Measurements from ENCODE around the gene GRAMD4.
A peak's percentile ranks its signal among the peaks of the same experiment; 100 is the strongest.

The GRAMD4 gene

DNA sequence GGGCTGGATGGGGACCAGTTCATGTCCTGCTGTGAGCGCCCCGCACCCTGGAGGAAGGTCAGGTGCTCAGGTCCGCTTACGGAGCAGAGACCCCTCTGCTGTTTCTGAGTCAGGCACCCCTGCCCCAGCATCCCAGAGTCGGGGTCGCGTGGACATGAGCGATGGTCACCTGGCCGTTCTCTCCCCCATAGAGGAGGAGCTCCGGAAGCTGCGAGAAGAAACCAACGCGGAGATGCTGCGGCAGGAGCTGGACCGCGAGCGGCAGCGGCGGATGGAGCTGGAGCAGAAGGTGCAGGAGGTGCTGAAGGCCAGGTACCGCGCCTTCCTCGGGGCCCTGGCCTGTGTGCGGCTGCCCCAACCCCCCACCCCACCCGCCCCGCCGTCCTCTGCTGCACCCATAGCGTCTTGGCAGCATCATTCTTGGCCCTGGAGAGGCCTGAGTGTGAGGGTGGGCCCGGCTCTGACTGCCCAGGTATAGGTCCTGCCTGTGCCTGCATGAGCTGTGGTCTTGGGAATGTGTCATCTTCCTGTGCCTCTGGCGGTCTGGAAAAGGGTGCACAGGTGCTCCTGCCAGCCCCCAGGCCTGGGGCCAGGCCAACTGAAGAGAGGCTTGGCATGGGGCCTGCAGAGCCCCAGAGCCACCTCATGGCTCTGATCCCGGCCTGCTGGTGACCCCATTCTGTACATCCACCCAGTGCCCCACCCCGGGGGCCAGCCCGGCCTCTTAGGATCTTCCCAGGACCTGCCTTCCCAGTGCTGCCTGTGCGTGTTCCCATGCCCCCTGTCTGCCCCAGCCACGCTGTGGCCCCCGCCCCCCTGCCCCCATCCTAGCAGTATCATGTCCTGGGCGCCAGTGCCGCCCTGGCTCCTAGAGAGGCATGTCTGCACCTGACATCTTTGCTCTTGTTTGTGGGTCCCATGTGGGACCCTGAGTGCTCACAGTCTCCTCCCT, 38.1 kb downstream of the GRAMD4 start:
- DNase-seq: no peak

DNA sequence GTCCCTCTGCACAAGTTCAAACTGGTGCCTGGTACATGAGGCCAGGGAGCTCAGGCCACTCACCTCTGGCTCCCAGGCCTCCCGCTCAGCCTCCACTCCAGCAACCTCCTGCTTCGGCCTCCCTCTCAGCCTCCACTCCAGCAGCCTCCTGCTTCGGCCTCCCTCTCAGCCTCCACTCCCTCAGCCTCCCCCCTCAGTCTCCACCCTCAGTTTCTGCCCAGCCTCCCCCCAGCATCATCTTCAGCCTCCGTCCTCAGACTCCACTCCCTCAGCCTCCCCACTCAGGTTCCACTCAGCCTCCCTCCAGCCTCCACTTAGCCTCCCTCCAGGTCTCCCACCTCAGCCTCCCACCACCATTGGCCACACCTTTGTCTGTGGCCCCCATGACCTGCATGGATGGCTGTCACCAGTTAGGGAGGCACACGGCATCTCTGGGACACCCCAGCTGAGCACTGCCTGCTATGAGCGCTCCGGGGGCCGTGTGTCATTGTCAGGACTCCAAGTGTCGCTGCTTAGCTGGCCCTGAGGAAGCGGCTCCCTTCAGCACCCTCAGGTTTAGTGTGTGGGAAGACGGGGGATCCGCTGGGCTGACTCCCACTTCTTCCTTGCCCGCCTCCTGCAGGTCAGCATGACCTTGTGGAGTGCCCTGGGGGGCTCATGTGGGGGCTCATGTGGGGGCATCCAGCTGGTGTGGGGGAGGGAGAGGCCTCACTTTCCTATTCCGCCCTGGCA, 39.0 kb downstream of the GRAMD4 start:
- no peak for DNase-seq

GRCh38 chr22:46659791-46660186, 39.6 kb downstream of the GRAMD4 start:
- no peak for DNase-seq

DNA sequence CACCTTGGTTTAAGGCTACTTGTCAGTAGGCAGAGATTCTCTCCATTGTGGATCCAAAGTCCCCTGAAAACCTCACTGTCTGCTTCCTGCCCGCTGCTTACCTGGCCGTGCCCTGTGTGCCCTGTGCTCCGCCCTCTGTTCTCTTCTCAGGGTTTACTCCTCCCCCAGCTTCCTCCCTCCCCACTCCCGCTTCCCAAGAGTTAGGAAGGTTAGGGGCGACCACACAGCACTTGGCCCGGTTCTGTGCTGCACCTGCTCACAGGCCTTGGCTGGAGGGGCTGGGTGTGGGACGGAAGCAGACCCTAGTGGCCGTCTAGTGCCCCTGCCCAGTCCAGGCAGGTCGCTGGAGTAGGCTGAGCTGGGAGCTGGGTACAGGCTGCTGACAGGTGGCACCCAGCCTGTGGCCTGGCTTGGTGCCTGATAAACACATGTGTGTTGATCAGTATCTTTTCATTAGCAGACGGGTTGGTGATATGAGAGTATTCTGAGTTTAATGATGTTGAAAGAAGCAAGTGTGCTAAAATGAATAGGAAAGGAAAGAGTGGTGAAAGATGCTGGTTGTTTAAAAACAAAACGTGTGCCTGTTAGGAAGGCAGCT, 40.5 kb downstream of the GRAMD4 start:
- no peak for DNase-seq

DNA sequence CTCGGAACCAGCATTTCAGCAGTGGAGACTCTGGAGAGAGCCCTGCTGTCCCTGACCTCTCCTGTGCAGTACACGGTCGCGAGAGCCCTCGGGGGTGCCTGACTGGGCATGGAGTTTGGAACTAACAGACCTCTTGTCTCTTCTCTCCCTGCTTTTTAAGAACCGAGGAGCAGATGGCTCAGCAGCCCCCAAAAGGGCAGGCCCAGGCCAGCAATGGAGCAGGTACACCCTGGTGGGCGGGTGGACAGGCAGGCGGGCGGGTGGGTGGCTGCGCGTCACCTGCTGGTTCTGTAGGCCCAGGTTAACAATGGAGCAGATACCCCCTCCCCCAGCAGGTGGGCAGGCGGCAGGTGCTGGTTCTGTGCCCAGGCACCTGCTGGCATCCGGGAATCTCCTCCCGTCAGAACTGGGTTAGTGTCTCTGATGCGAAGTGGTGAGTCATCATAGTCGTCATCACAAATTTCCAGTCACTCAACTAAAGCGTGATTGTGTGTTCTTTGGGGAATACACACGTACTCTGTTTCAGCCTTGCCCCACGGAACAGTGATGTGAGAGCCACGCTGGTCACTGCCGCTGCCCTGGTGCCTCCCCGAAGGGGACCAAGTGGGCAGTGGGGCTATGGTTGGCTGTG, 41.1 kb downstream of the GRAMD4 start:
- DNase-seq: no peak

DNA sequence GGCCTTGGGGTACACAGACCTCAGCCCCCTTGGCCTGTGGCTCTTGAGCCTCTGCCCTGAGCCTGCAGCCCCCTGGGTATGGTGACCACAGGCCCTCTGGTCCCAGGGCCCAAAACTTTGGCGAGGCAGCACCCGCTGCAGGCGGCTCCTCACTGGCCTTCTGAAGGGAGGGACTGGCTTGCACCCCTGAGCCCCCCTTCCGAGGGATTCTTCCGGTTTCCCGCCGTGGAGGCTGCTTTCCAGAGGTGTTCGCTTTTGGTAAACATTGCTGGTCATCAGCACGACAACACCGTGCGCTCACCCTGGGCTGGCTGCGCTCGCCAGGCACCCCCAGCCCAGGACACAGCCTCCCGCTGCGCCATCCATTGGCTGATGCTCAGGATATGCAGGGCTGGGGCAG, 42.0 kb downstream of the GRAMD4 start:
- DNase-seq: no peak

DNA sequence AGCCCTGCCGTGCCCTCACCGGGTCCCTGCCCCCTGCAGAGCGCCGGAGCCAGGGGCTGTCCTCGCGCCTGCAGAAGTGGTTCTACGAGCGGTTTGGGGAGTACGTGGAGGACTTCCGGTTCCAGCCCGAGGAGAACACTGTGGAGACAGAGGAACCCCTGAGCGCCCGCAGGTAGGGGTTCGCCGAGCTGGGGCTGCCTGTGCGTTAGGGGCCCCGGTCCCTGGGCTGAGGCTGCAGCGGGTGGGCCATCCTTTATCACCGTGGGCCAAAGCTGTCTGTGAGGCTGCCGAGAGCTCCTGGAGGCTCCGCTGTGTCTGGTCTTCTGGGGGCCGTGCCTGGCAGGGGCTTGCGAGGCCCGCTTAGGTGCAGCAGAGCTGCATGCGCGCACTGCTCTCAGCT, 42.8 kb downstream of the GRAMD4 start:
- no peak for DNase-seq

GRCh38 chr22:46663436-46664100, 43.4 kb downstream of the GRAMD4 start:
- no peak for DNase-seq

- DNase-seq: no peak
Measured at GRCh38 chr22:46664301-46664855, 44.2 kb downstream of the GRAMD4 start.

GRCh38 chr22:46665151-46665695, 45.0 kb downstream of the GRAMD4 start:
- no peak for DNase-seq

DNA sequence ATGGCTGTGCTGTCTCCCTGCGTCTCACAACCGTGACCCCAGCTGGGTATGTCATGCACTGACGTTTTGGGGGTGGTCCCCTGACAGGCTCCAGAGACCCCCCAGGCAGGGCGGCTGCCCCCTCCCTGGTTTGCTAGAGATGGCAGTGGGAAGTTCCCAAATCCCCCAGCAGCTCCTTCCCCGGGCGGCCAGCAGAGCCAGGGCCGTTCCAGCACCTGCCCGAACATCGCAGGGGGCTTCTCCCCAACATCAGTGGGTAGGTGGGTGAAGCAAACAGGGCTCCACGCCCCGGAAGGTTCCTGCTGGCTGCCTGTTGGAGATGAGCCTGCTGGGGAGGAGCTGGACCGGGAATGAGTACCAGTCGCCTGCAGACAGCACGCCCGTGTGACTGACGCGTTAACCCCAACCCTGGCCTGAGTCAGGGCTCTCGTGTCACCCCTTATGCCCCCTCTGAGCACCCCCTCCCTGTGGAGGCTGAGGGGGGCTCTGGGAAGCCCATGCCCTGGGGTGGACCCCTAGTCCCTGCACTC, 45.6 kb downstream of the GRAMD4 start:
- no peak for DNase-seq

GRCh38 chr22:46666577-46667244, 46.5 kb downstream of the GRAMD4 start:
- no peak for DNase-seq

- DNase-seq: no peak
Measured at GRCh38 chr22:46667245-46667623, 47.0 kb downstream of the GRAMD4 start.

- DNase-seq: no peak
Measured at GRCh38 chr22:46668116-46668515, 47.9 kb downstream of the GRAMD4 start.

GRCh38 chr22:46669201-46669600, 49.0 kb downstream of the GRAMD4 start:
- DNase-seq: no peak

- DNase-seq: no peak
Measured at GRCh38 chr22:46671824-46672432, 51.7 kb downstream of the GRAMD4 start.

- DNase-seq: no peak
Measured at GRCh38 chr22:46672731-46673130, 52.5 kb downstream of the GRAMD4 start.

- DNase-seq: peak in 1 of 2 experiments; percentile 15
Measured at GRCh38 chr22:46673205-46673604, 53.0 kb downstream of the GRAMD4 start.

DNA sequence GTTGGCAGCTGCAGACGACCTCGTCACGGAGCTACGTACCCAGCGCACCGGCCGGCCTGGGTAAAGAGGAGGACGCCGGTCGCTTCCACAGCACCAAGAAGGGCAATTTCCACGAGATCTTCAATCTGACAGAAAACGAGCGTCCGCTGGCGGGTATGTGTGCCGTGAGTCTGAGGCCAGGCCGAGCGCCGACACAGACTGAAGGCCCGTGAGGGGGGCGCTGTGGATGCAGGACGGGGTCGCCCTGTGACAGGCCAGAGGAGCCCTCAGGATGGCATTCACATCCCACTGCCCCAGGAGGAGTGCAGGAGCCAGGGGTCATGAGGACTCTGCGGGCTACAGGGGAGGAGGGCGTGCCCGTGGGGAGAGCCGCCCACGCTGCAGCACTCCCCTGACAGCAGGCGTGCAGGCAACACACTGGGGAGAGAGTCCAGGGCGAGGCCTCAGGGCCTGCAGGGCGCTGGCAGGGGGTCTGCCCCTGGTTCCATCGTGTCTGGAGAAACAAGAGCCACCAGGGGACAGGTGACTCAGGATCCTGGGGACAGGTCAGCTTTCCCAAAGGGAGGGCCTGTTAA, 53.6 kb downstream of the GRAMD4 start:
- DNase-seq: peak in 1 of 2 experiments; percentile 32

DNA sequence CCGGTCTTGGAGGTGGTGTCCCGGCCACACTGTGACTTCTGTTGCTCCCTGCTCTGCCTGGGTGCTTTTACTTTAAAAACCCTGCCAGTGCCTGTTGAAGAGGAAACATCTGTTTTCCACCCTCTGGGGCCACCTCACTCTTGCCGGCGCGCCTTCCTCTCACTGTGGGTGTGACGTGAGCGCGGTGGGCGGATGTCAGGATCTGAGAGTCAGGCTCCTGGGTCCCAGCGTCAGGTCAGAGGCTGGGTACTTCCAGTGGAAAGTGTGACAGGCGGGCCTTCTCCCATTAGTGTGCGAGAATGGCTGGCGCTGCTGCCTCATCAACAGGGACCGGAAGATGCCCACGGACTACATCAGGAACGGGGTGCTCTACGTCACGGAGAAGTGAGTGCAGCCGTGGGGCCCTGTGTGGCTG, 54.2 kb downstream of the GRAMD4 start:
- peak; percentile 93 to 94 for DNase-seq

Data from Kasumi-1 (cell line).